Measurements from ENCODE around the gene SCAANT1.

DNA sequence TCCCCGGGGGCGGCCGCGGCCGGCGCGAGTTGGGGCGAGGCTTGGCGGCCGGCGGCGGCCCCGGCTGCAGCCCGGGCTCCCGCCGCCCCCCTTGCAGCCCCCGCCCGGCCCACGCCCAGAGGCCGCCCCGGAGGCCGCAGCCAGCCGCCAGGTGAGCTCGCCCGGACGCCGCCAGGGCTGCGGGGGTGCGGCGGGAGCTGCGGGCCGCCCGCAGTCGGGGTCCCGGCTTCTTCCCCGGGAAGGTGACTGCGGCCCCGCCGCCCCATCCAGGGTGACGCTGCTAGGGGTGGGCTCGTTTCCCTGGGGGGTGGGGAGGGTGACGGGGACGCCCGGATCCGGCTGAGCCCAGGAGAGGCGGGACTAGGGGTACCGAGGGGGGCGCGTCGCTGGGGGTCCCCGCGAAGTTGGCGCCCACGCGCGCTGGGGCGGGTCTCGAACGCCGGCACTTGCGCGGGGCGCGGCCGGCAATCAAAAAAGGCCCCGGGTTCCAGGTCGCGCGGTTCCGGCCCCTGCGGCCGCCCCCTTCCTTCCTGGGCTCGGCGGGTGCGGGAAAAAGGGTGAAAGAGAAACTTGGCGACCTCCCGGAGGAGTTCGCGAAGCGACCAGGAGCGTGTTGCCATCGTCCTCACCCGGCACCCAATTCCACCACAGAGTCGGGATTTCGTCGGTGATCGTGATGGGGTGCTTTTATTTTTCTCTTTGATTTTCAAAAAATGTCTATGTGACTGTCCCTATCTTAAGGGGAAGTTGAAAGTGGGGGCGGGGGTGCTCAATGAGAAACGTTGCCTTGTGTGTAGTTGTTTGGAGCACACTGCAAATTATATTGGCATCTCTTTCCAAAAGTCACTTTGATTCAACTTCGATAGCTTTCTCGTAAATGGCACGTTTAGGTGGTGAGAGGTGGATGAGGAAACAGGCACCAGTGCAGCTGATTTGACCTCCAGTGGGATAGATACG, 47.9 kb downstream of the SCAANT1 start:
- no peak for TF ChIP-seq POLR2A (IDR thresholded peaks at IDR 0.05; ENCODE audit: low read depth, low read length)
- TF ChIP-seq POLR2AphosphoS5 (IDR thresholded peaks at IDR 0.05; ENCODE audit: low read depth, low read length): no peak
- no peak for TF ChIP-seq TAF1 (IDR thresholded peaks at IDR 0.05; ENCODE audit: low read depth, low read length)
- TF ChIP-seq POU2F2 (IDR thresholded peaks at IDR 0.05; ENCODE audit: low read depth, low read length): no peak
- no peak for TF ChIP-seq SPI1 (IDR thresholded peaks at IDR 0.05; ENCODE audit: low read depth, low read length)

All from GM12891 (cell line).